Measurements from ENCODE around the gene LNX1.

Gene LNX1

GRCh38 chr4:53586121-53586816 lies 5.0 kb downstream of the LNX1 start:
- DNase-seq (ENCODE audit: low spot score): no peak
- Histone ChIP-seq H3K4me3 (ENCODE audit: severe bottlenecking) (no peak overlapping the region), H3K27me3 (ENCODE audit: insufficient read depth, poor library complexity, severe bottlenecking) (no peaks in the 10 kb centered on the region), H3K27ac (ENCODE audit: poor library complexity, severe bottlenecking) (no peak overlapping the region), H3K4me1 (ENCODE audit: insufficient read depth, poor library complexity, severe bottlenecking) (no peaks in the 10 kb centered on the region), H3K36me3 (ENCODE audit: low read depth) (no peaks in the 10 kb centered on the region), H3K9me3 (ENCODE audit: severe bottlenecking) (no peaks in the 10 kb centered on the region)
- ATAC-seq (ENCODE audit: low read depth): peak; percentile 89
- no peak for TF ChIP-seq CTCF (IDR thresholded peaks at IDR 0.05; ENCODE audit: poor library complexity, severe bottlenecking)

GRCh38 chr4:53584658-53585057 lies 6.6 kb downstream of the LNX1 start:
- TF ChIP-seq CTCF (IDR thresholded peaks at IDR 0.05; ENCODE audit: poor library complexity, severe bottlenecking): no peak

GRCh38 chr4:53583513-53583912 lies 7.8 kb downstream of the LNX1 start:
- ATAC-seq (ENCODE audit: low read depth): no peak
- TF ChIP-seq CTCF (IDR thresholded peaks at IDR 0.05; ENCODE audit: poor library complexity, severe bottlenecking): no peak
- Histone ChIP-seq H3K9me3 (ENCODE audit: severe bottlenecking) (no peaks in the 10 kb centered on the region), H3K27ac (ENCODE audit: poor library complexity, severe bottlenecking) (no peak overlapping the region), H3K4me1 (ENCODE audit: insufficient read depth, poor library complexity, severe bottlenecking) (no peaks in the 10 kb centered on the region), H3K4me3 (ENCODE audit: severe bottlenecking) (no peak overlapping the region), H3K27me3 (ENCODE audit: insufficient read depth, poor library complexity, severe bottlenecking) (no peaks in the 10 kb centered on the region), H3K36me3 (ENCODE audit: low read depth) (no peaks in the 10 kb centered on the region)
- DNase-seq (ENCODE audit: low spot score): no peak

More at GRCh38 chr4:53584658-53585057, 6.6 kb downstream of the LNX1 start:
- Histone ChIP-seq H3K4me1 (ENCODE audit: insufficient read depth, poor library complexity, severe bottlenecking) (no peaks in the 10 kb centered on the region), H3K27ac (ENCODE audit: poor library complexity, severe bottlenecking) (no peak overlapping the region), H3K27me3 (ENCODE audit: insufficient read depth, poor library complexity, severe bottlenecking) (no peaks in the 10 kb centered on the region), H3K36me3 (ENCODE audit: low read depth) (no peaks in the 10 kb centered on the region), H3K9me3 (ENCODE audit: severe bottlenecking) (no peaks in the 10 kb centered on the region), H3K4me3 (ENCODE audit: severe bottlenecking) (no peak overlapping the region)
- ATAC-seq (ENCODE audit: low read depth) (no peak), DNase-seq (ENCODE audit: low spot score) (no peak)

GRCh38 chr4:53582194-53582593 lies 9.1 kb downstream of the LNX1 start:
- H3K27me3 ChIP-seq (ENCODE audit: insufficient read depth, poor library complexity, severe bottlenecking): no peaks in the 10 kb centered on the region
- H3K27ac ChIP-seq (ENCODE audit: poor library complexity, severe bottlenecking): no peak overlapping the region
- no peaks in the 10 kb centered on the region for H3K4me1 ChIP-seq (ENCODE audit: insufficient read depth, poor library complexity, severe bottlenecking)
- no peaks in the 10 kb centered on the region for H3K9me3 ChIP-seq (ENCODE audit: severe bottlenecking)
- no peak for ATAC-seq (ENCODE audit: low read depth)
- no peak overlapping the region for H3K4me3 ChIP-seq (ENCODE audit: severe bottlenecking)
- DNase-seq (ENCODE audit: low spot score): no peak
- no peaks in the 10 kb centered on the region for H3K36me3 ChIP-seq (ENCODE audit: low read depth)
- TF ChIP-seq CTCF (IDR thresholded peaks at IDR 0.05; ENCODE audit: poor library complexity, severe bottlenecking): no peak

GRCh38 chr4:53580274-53580673 lies 11.0 kb downstream of the LNX1 start:
- Histone ChIP-seq H3K27me3 (ENCODE audit: insufficient read depth, poor library complexity, severe bottlenecking) (no peaks in the 10 kb centered on the region), H3K9me3 (ENCODE audit: severe bottlenecking) (no peaks in the 10 kb centered on the region), H3K4me1 (ENCODE audit: insufficient read depth, poor library complexity, severe bottlenecking) (no peaks in the 10 kb centered on the region), H3K27ac (ENCODE audit: poor library complexity, severe bottlenecking) (no peak overlapping the region), H3K4me3 (ENCODE audit: severe bottlenecking) (no peak overlapping the region), H3K36me3 (ENCODE audit: low read depth) (no peaks in the 10 kb centered on the region)
- no peak for DNase-seq (ENCODE audit: low spot score)
- TF ChIP-seq CTCF (IDR thresholded peaks at IDR 0.05; ENCODE audit: poor library complexity, severe bottlenecking): no peak
- no peak for ATAC-seq (ENCODE audit: low read depth)
